OCI-LY7 (cell line): ENCODE results near the gene GGT5.

ENCODE experiments used
- CTCF ChIP-seq: fragments of 200-600 bp; sonication (generic); conservative IDR thresholded peaks from 2 replicates; pipeline ENCODE4 v1.5.1; 2014; ENCODE audit warnings: mild to moderate bottlenecking, antibody characterized with exemption, low read length, moderate library complexity, mixed read lengths
- EZH2phosphoT487 ChIP-seq: fragments of 200-600 bp; sonication (generic); IDR thresholded peaks from 2 replicates; pipeline ENCODE4 v1.6.1; 2018; ENCODE audit warnings: low read depth, borderline replicate concordance, mild to moderate bottlenecking, mixed run types, antibody characterized with exemption, low read length, moderate library complexity, mixed read lengths

GRCh38 chr22:24209016-24209415 lies 35.9 kb downstream of the GGT5 start:
- no peak for TF ChIP-seq CTCF
- TF ChIP-seq EZH2phosphoT487, result no peak
